PC-9 (cell line): ENCODE measurements around the gene SENP6. TPM values are rescaled to one million over a fixed set of nuclear protein-coding genes. Genes with fewer than 3 reads are reported as not detected.
"Not testable (repeated sequence)": the region's sequence is repeated elsewhere in the genome, so short reads cannot be mapped to it uniquely, and the experiment has no call there.

Experiments used
- BruUV-seq: library from RNA; stranded (reverse); fragments of 400-500 nt; replicated peaks from 2 replicates; lab custom pipeline; 2021; lab: Mats Ljungman, UMichigan
- CTCF ChIA-PET: fragments of 300-600 bp; sonication (Branson Sonifier 250); formaldehyde crosslinking; loops from one replicate; lab custom pipeline; 2022; ENCODE audit warnings: antibody characterized with exemption; lab: Charles Lee
- POLR2A ChIA-PET: fragments of 300-600 bp; sonication (Branson Sonifier 250); formaldehyde crosslinking; loops from one replicate; lab custom pipeline; 2022; ENCODE audit warnings: antibody characterized with exemption; ENCODE audit not compliant: unreplicated experiment; lab: Charles Lee
- DNase-seq, 2 experiments: peaks; one replicate each; pipeline versions ENCODE4 v3.0.0 to v3.0.0-alpha.2; 2015 to 2022; ENCODE audit warnings: mixed read lengths in 1 of 2
- H2AFZ ChIP-seq: fragments of 200-600 bp; sonication (generic); 2 replicates; pipeline ENCODE4 v1.8.1; 2017; ENCODE audit warnings: antibody characterized with exemption
- H3F3A ChIP-seq: fragments of 200-600 bp; sonication (generic); 2 replicates; pipeline ENCODE4 v1.8.1; 2017; ENCODE audit warnings: antibody characterized with exemption, mild to moderate bottlenecking, low read depth; ENCODE audit not compliant: insufficient read depth
- H3K27ac ChIP-seq: fragments of 200-600 bp; sonication (generic); 2 replicates; pipeline ENCODE4 v1.6.1; 2016; ENCODE audit warnings: mixed run types
- H3K27me3 ChIP-seq: fragments of 200-600 bp; sonication (generic); 2 replicates; pipeline ENCODE4 v1.6.1; 2016; ENCODE audit warnings: low read depth, mixed run types; ENCODE audit not compliant: insufficient read depth
- H3K36me3 ChIP-seq: fragments of 200-600 bp; sonication (generic); 2 replicates; pipeline ENCODE4 v1.6.1; 2016; ENCODE audit warnings: low read depth, mixed run types
- H3K4me1 ChIP-seq: fragments of 200-600 bp; sonication (generic); replicated peaks from 2 replicates; pipeline ENCODE4 v1.6.1; 2016; ENCODE audit warnings: mixed run types; ENCODE audit not compliant: insufficient read depth
- H3K4me2 ChIP-seq: fragments of 200-600 bp; sonication (generic); 2 replicates; pipeline ENCODE4 v1.6.1; 2017; ENCODE audit warnings: mixed run types
- H3K4me3 ChIP-seq: fragments of 200-600 bp; sonication (generic); 2 replicates; pipeline ENCODE4 v1.6.1; 2016; ENCODE audit warnings: mixed run types
- H3K79me2 ChIP-seq: fragments of 200-600 bp; sonication (generic); 2 replicates; pipeline ENCODE4 v1.6.1; 2017; ENCODE audit warnings: low read depth, mixed run types
- H3K9me2 ChIP-seq: fragments of 200-600 bp; sonication (generic); 2 replicates; pipeline ENCODE4 v1.8.1; 2017; ENCODE audit warnings: mild to moderate bottlenecking; ENCODE audit not compliant: insufficient read depth
- H3K9me3 ChIP-seq: fragments of 200-600 bp; sonication (generic); 2 replicates; pipeline ENCODE4 v1.8.1; 2016; ENCODE audit warnings: low read depth; ENCODE audit not compliant: insufficient read depth
- H4K20me1 ChIP-seq: fragments of 200-600 bp; sonication (generic); 2 replicates; pipeline ENCODE4 v1.8.1; 2017; ENCODE audit not compliant: insufficient read depth
- EZH2 ChIP-seq: fragments of 200-600 bp; sonication (generic); IDR thresholded peaks from 2 replicates; pipeline ENCODE4 v1.8.0; 2017; ENCODE audit warnings: antibody characterized with exemption, low read depth
- intact Hi-C: fragments of 100-400 bp; cut with micrococcal nuclease; formaldehyde crosslinking; loops from one replicate; pipeline ENCODE4 v1.10.0; 2022; ENCODE audit not compliant: unreplicated experiment
- total RNA-seq: library from RNA; stranded (reverse); gene quantifications from 2 replicates; pipeline ENCODE4 v1.2.3, GENCODE V29; 2021
- TF ChIP-seq, protein P1 (sequence below): fragments of 200-600 bp; sonication (generic); conservative IDR thresholded peaks from 2 replicates; pipeline ENCODE4 v1.6.1; 2017; ENCODE audit warnings: mixed run types, antibody characterized with exemption, mild to moderate bottlenecking, moderate library complexity

Gene SENP6
- total RNA-seq, 1 experiment from 2014 or later, result 70.4 TPM

DNA sequence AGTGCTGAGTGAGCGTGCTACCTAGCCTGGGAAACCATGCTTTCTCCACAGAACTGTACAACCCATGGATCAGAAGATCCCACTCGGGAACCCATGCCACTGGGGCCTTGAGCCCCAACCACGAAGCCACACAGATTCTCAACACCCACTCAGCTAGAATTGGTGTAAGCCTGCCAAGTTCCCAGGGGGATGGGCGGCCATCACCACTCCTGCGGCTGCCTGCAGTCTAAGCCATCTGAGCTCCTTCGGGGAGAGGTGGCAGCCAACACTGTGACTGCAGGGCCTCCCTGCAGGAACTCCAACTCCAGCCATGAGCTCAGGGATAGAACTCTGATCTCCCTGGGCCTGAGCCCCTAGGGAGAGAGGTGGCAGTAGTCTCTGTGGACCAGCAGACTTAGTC is 33.6 kb upstream of the SENP6 start:
- H2AFZ ChIP-seq, result no peak overlapping the region
- POLR2A ChIA-PET, result no interaction called here
- no peak overlapping the region for H3K27ac ChIP-seq
- BruUV-seq, result no TSS peak
- no peaks in the 10 kb centered on the region for H3K4me1 ChIP-seq
- no peak for TF ChIP-seq EZH2
- TF ChIP-seq, protein P1, sequence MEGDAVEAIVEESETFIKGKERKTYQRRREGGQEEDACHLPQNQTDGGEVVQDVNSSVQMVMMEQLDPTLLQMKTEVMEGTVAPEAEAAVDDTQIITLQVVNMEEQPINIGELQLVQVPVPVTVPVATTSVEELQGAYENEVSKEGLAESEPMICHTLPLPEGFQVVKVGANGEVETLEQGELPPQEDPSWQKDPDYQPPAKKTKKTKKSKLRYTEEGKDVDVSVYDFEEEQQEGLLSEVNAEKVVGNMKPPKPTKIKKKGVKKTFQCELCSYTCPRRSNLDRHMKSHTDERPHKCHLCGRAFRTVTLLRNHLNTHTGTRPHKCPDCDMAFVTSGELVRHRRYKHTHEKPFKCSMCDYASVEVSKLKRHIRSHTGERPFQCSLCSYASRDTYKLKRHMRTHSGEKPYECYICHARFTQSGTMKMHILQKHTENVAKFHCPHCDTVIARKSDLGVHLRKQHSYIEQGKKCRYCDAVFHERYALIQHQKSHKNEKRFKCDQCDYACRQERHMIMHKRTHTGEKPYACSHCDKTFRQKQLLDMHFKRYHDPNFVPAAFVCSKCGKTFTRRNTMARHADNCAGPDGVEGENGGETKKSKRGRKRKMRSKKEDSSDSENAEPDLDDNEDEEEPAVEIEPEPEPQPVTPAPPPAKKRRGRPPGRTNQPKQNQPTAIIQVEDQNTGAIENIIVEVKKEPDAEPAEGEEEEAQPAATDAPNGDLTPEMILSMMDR, result no peak
- H3K27me3 ChIP-seq, result 0 out of 2 replicates have a peak, but pooled peaks cover 3% of the 10 kb centered on the region
- no peaks in the 10 kb centered on the region for H3K79me2 ChIP-seq
- H4K20me1 ChIP-seq, result no peaks in the 10 kb centered on the region
- intact Hi-C loops, result no loop called here
- no peaks in the 10 kb centered on the region for H3K36me3 ChIP-seq
- H3K4me3 ChIP-seq, result no peak overlapping the region
- no peak overlapping the region for H3K4me2 ChIP-seq
- H3F3A ChIP-seq, result no peaks in the 10 kb centered on the region
- H3K9me3 ChIP-seq, result no peaks in the 10 kb centered on the region
- no peak for DNase-seq
- CTCF ChIA-PET, result no interaction called here
- no peaks in the 10 kb centered on the region for H3K9me2 ChIP-seq

DNA sequence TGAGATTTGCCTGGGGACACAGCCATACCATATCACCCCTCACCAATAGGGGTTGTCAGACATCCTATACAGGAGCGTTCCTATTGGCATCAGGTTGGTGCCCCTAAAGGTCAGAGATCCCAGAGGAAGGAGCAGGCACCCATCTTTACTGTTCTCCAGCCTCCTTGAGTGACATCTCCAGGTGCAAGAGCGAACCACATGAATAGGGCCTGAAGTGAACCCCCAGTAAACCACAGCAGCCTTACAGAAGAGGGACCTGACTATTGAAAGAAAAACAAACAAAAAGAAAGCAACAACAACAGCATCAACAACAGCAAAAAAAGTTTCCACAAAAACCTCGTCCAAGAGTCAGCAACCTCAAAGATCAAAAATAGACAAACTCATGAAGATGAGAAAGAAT is 32.7 kb upstream of the SENP6 start:
- POLR2A ChIA-PET, result no interaction called here
- H4K20me1 ChIP-seq, result no peaks in the 10 kb centered on the region
- H3F3A ChIP-seq, result no peaks in the 10 kb centered on the region
- CTCF ChIA-PET, result no interaction called here
- no peaks in the 10 kb centered on the region for H3K4me1 ChIP-seq
- no peak overlapping the region for H3K27ac ChIP-seq
- no peak overlapping the region for H2AFZ ChIP-seq
- H3K36me3 ChIP-seq, result no peaks in the 10 kb centered on the region
- H3K27me3 ChIP-seq, result 0 out of 2 replicates have a peak, but pooled peaks cover 3% of the 10 kb centered on the region
- BruUV-seq, result no TSS peak
- no peak for DNase-seq
- H3K9me2 ChIP-seq, result no peaks in the 10 kb centered on the region
- H3K79me2 ChIP-seq, result no peaks in the 10 kb centered on the region
- intact Hi-C loops, result no loop called here
- no peaks in the 10 kb centered on the region for H3K9me3 ChIP-seq
- no peak overlapping the region for H3K4me2 ChIP-seq
- no peak overlapping the region for H3K4me3 ChIP-seq
- no peak for TF ChIP-seq EZH2
- TF ChIP-seq, protein P1, result no peak

DNA sequence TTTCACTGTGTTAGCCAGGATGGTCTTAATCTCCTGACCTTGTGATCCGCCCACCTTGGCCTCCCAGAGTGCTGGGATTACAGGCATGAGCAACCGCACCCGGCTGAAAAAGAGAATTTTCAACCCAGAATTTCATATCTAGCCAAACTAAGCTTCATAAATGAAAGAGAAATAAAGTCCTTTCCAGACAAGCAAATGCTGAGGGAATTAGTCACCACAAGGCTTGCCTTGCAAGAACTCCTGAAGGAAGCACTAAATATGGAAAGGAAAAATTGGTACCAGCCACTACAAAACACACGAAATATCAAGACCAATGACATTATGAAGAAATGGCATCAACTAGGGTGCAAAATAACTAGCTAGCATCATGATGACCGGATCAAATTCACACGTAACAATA is 31.0 kb upstream of the SENP6 start:
- H3F3A ChIP-seq, BruUV-seq, H3K4me3 ChIP-seq, DNase-seq, H2AFZ ChIP-seq, H3K4me2 ChIP-seq, H3K9me3 ChIP-seq, H4K20me1 ChIP-seq, H3K27me3 ChIP-seq, CTCF ChIA-PET, H3K4me1 ChIP-seq, H3K79me2 ChIP-seq, POLR2A ChIA-PET, H3K27ac ChIP-seq, H3K36me3 ChIP-seq, H3K9me2 ChIP-seq: not testable (repeated sequence)
- intact Hi-C loops, result loop anchor here (10.0 kb wide), 1 partner anchor 964 kb away; no protein-coding TSS in a partner anchor

DNA sequence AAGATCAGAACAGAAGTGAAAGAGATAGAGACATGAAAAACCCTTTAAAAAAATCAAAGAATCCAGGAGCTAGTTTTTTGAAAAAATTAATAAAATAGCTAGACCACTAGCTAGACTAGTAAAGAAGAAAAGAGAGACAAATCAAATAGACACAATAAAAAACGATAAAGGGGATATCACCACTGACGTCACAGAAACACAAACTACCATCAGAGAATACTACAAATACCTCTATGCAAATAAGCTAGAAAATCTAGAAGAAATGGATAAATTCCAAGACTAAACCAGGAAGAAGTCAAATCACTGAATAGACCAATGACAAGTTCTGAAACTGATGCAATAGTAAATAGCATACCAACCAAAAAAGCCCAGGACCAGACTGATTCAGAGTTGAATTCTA is 29.6 kb upstream of the SENP6 start:
- H2AFZ ChIP-seq, result no peak overlapping the region
- H3F3A ChIP-seq, result no peaks in the 10 kb centered on the region
- H3K36me3 ChIP-seq, result no peaks in the 10 kb centered on the region
- H3K9me2 ChIP-seq, result no peaks in the 10 kb centered on the region
- ChIA-PET POLR2A (no interaction called here), CTCF (interaction anchor here (0.7 to 0.8 kb wide), 2 partner anchors 25 to 223 kb away, joined by 3 read pairs; no protein-coding TSS in a partner anchor)
- H3K79me2 ChIP-seq, result no peaks in the 10 kb centered on the region
- H3K4me1 ChIP-seq, result no peaks in the 10 kb centered on the region
- H3K27me3 ChIP-seq, result 0 out of 2 replicates have a peak, but pooled peaks cover 2% of the 10 kb centered on the region
- DNase-seq, result no peak
- no peak overlapping the region for H3K4me3 ChIP-seq
- BruUV-seq, result no TSS peak
- no peaks in the 10 kb centered on the region for H3K9me3 ChIP-seq
- intact Hi-C loops, result loop anchor here (10.0 kb wide), 1 partner anchor 963 kb away; no protein-coding TSS in a partner anchor
- TF ChIP-seq, protein P1, result no peak
- no peak for TF ChIP-seq EZH2
- no peak overlapping the region for H3K27ac ChIP-seq
- no peaks in the 10 kb centered on the region for H4K20me1 ChIP-seq
- no peak overlapping the region for H3K4me2 ChIP-seq
